ENCODE results near the gene SLC6A3. TPM values are rescaled to one million over a fixed set of nuclear protein-coding genes. Genes with fewer than 3 reads are reported as not detected.
"Not testable (repeated sequence)": the region's sequence is repeated elsewhere in the genome, so short reads cannot be mapped to it uniquely, and the experiment has no call there.

SLC6A3 gene
- total RNA-seq, 2 experiments from 2014 or later, result not detected

- intact Hi-C loops (cut with micrococcal nuclease), result no loop called here
- Mint-ChIP-seq H3K27ac (no peak overlapping the region), H3K4me1 (ENCODE audit: low read depth) (peaks cover 4% of the 10 kb centered on the region), H3K4me3 (no peak overlapping the region), H3K36me3 (ENCODE audit: low read depth) (peaks cover 14% of the 10 kb centered on the region), H3K9me3 (no peaks in the 10 kb centered on the region), H3K27me3 (ENCODE audit: low read depth) (no peaks in the 10 kb centered on the region)
- no peak for DNase-seq
- CTCF ChIA-PET, result interaction anchor here (0.6 to 0.7 kb wide), 4 partner anchors 168 to 351 kb away, joined by 3 to 4 read pairs (median 4); no protein-coding TSS in a partner anchor
Observed at GRCh38 chr5:1476181-1476966, 31.1 kb upstream of the SLC6A3 start.

- H3K9me3 Mint-ChIP-seq; intact Hi-C loops (cut with micrococcal nuclease); H3K27ac Mint-ChIP-seq; H3K4me1 Mint-ChIP-seq (ENCODE audit: low read depth); H3K4me3 Mint-ChIP-seq; DNase-seq; H3K27me3 Mint-ChIP-seq (ENCODE audit: low read depth): not testable (repeated sequence)
- H3K36me3 Mint-ChIP-seq (ENCODE audit: low read depth), result peaks cover 14% of the 10 kb centered on the region
- CTCF ChIA-PET, result interaction anchor here (0.8 to 1.3 kb wide), 2 partner anchors 118 to 170 kb away, joined by 3 read pairs; no protein-coding TSS in a partner anchor
Observed at GRCh38 chr5:1475544-1475900, 30.3 kb upstream of the SLC6A3 start.

GRCh38 chr5:1474866-1475543 is 29.8 kb upstream of the SLC6A3 start:
- intact Hi-C loops (cut with micrococcal nuclease), result loop anchor here (5.0 kb wide), 1 partner anchor 308 kb away; no protein-coding TSS in a partner anchor
- H3K27ac Mint-ChIP-seq, result no peak overlapping the region

GRCh38 chr5:1474183-1474839 is 29.1 kb upstream of the SLC6A3 start:
- intact Hi-C loops (cut with micrococcal nuclease), result loop anchor here (5.0 kb wide), 1 partner anchor 307 kb away; no protein-coding TSS in a partner anchor
- Mint-ChIP-seq H3K9me3 (no peaks in the 10 kb centered on the region), H3K36me3 (ENCODE audit: low read depth) (peaks cover 13% of the 10 kb centered on the region), H3K4me1 (ENCODE audit: low read depth) (peaks cover 6% of the 10 kb centered on the region), H3K27me3 (ENCODE audit: low read depth) (no peaks in the 10 kb centered on the region), H3K27ac (no peak overlapping the region), H3K4me3 (no peak overlapping the region)
- DNase-seq, result no peak
- CTCF ChIA-PET, result interaction anchor here (0.7 to 1.0 kb wide), 3 partner anchors 25 to 126 kb away, joined by 3 read pairs; no protein-coding TSS in a partner anchor

More at GRCh38 chr5:1474866-1475543, 29.8 kb upstream of the SLC6A3 start:
- no peaks in the 10 kb centered on the region for H3K9me3 Mint-ChIP-seq
- CTCF ChIA-PET, result interaction anchor here (0.7 to 1.3 kb wide), 5 partner anchors 24 to 170 kb away, joined by 3 read pairs; no protein-coding TSS in a partner anchor
- H3K4me3 Mint-ChIP-seq, result no peak overlapping the region
- H3K27me3 Mint-ChIP-seq (ENCODE audit: low read depth), result no peaks in the 10 kb centered on the region
- H3K36me3 Mint-ChIP-seq (ENCODE audit: low read depth), result peaks cover 13% of the 10 kb centered on the region
- H3K4me1 Mint-ChIP-seq (ENCODE audit: low read depth), result peaks cover 3% of the 10 kb centered on the region
- no peak for DNase-seq

- Mint-ChIP-seq H3K36me3 (ENCODE audit: low read depth) (peaks cover 13% of the 10 kb centered on the region), H3K27ac (no peak overlapping the region), H3K9me3 (no peaks in the 10 kb centered on the region), H3K27me3 (ENCODE audit: low read depth) (no peaks in the 10 kb centered on the region), H3K4me3 (no peak overlapping the region), H3K4me1 (ENCODE audit: low read depth) (peaks cover 6% of the 10 kb centered on the region)
- intact Hi-C loops (cut with micrococcal nuclease), result loop anchor here (5.0 kb wide), 1 partner anchor 306 kb away; no protein-coding TSS in a partner anchor
- CTCF ChIA-PET, result no interaction called here
- DNase-seq, result no peak
Observed at GRCh38 chr5:1473746-1474145, 28.5 kb upstream of the SLC6A3 start.

GRCh38 chr5:1472964-1473628 is 27.9 kb upstream of the SLC6A3 start:
- intact Hi-C loops (cut with micrococcal nuclease), result loop anchor here (5.0 kb wide), 1 partner anchor 306 kb away; no protein-coding TSS in a partner anchor
- CTCF ChIA-PET, result interaction anchor here (0.6 kb wide), 1 partner anchor 271 kb away, joined by 4 read pairs; no protein-coding TSS in a partner anchor

GRCh38 chr5:1471997-1472963 is 27.0 kb upstream of the SLC6A3 start:
- no peaks in the 10 kb centered on the region for H3K9me3 Mint-ChIP-seq
- no peak overlapping the region for H3K27ac Mint-ChIP-seq
- H3K27me3 Mint-ChIP-seq (ENCODE audit: low read depth), result no peaks in the 10 kb centered on the region
- peaks cover 13% of the 10 kb centered on the region for H3K36me3 Mint-ChIP-seq (ENCODE audit: low read depth)
- H3K4me3 Mint-ChIP-seq, result no peak overlapping the region
- CTCF ChIA-PET, result no interaction called here
- DNase-seq, result no peak
- intact Hi-C loops (cut with micrococcal nuclease), result loop anchor here (5.0 kb wide), 1 partner anchor 305 kb away; no protein-coding TSS in a partner anchor
- peaks cover 6% of the 10 kb centered on the region for H3K4me1 Mint-ChIP-seq (ENCODE audit: low read depth)

More at GRCh38 chr5:1472964-1473628, 27.9 kb upstream of the SLC6A3 start:
- no peaks in the 10 kb centered on the region for H3K9me3 Mint-ChIP-seq
- peaks cover 16% of the 10 kb centered on the region for H3K36me3 Mint-ChIP-seq (ENCODE audit: low read depth)
- peaks cover 6% of the 10 kb centered on the region for H3K4me1 Mint-ChIP-seq (ENCODE audit: low read depth)
- DNase-seq, result no peak
- no peak overlapping the region for H3K27ac Mint-ChIP-seq
- H3K4me3 Mint-ChIP-seq, result no peak overlapping the region
- no peaks in the 10 kb centered on the region for H3K27me3 Mint-ChIP-seq (ENCODE audit: low read depth)

- intact Hi-C loops (cut with micrococcal nuclease), result loop anchor here (5.0 kb wide), 1 partner anchor 304 kb away; no protein-coding TSS in a partner anchor
- H3K27me3 Mint-ChIP-seq (ENCODE audit: low read depth), result no peaks in the 10 kb centered on the region
- H3K27ac Mint-ChIP-seq, result no peak overlapping the region
- DNase-seq, result no peak
- no peak overlapping the region for H3K4me3 Mint-ChIP-seq
- CTCF ChIA-PET, result no interaction called here
- H3K36me3 Mint-ChIP-seq (ENCODE audit: low read depth), result peaks cover 15% of the 10 kb centered on the region
- peaks cover 6% of the 10 kb centered on the region for H3K4me1 Mint-ChIP-seq (ENCODE audit: low read depth)
- H3K9me3 Mint-ChIP-seq, result no peaks in the 10 kb centered on the region
Observed at GRCh38 chr5:1471240-1471853, 26.1 kb upstream of the SLC6A3 start.

GRCh38 chr5:1470762-1471211 is 25.5 kb upstream of the SLC6A3 start:
- Mint-ChIP-seq H3K4me3 (no peak overlapping the region), H3K9me3 (no peaks in the 10 kb centered on the region), H3K4me1 (ENCODE audit: low read depth) (peaks cover 6% of the 10 kb centered on the region), H3K27ac (no peak overlapping the region), H3K36me3 (ENCODE audit: low read depth) (peaks cover 21% of the 10 kb centered on the region), H3K27me3 (ENCODE audit: low read depth) (no peaks in the 10 kb centered on the region)
- intact Hi-C loops (cut with micrococcal nuclease), result loop anchor here (1.0 to 5.0 kb wide), 2 partner anchors 19 to 303 kb away; no protein-coding TSS in a partner anchor
- CTCF ChIA-PET, result interaction anchor here (1.5 kb wide), 1 partner anchor 174 kb away, joined by 5 read pairs; no protein-coding TSS in a partner anchor
- DNase-seq, result no peak

Measured in activated naive CD4-positive, alpha-beta T cell treated with anti-CD3 and anti-CD28 coated beads for 36 hours (primary cell).